ENCODE measurements around the gene NRBF2. TPM values are rescaled to one million over a fixed set of nuclear protein-coding genes. Genes with fewer than 3 reads are reported as not detected.
A peak's percentile ranks its signal among the peaks of the same experiment; 100 is the strongest.

NRBF2 gene
- total and polyA plus RNA-seq, 8 donors: 6.8 to 23.1 (median 15.2) TPM; not detected in 1

DNA sequence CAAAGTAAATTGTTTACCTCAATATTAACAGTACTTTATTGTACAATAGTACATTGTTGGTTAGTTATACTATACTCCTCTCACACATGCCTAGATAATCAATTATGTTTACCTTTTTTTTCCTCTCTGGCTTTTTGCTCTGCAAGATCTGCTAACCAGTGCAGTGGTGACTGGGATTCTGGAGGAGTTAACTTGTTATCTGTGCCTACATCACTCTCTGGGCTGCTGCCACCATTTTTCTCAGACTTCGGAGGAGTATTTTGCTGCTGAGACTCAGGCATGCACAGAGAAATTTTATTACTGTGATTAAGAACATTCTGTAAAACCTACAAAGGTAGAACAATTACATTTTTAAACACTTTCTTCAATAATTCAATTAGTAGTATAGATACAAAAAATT lies 59.7 kb downstream of the NRBF2 start:
- DNase-seq: no peak
- intact Hi-C loops (cut with DNase I; ENCODE audit: low total_unique reads): no loop called here
- H3K36me3 ChIP-seq: peaks cover 23 to 99% (median 98%) of the 10 kb centered on the region in 4 donors
- H3K9me3 ChIP-seq: no peaks in the 10 kb centered on the region
- H3K4me1 ChIP-seq: peaks cover 0 to 9% (median 2%) of the 10 kb centered on the region in 4 donors
- no peak overlapping the region for H3K27ac ChIP-seq
- 37 to 63% (median 57%) methylated on average over 1 of the region's 1 CpG for WGBS, 5 donors
- H3K4me3 ChIP-seq: no peak overlapping the region
- no peaks in the 10 kb centered on the region for H3K27me3 ChIP-seq
- TF ChIP-seq POLR2A (IDR thresholded peaks at IDR 0.05) (no peak), EP300 (IDR thresholded peaks at IDR 0.05) (no peak), POLR2AphosphoS5 (IDR thresholded peaks at IDR 0.05) (no peak)
- TF ChIP-seq, protein P1, sequence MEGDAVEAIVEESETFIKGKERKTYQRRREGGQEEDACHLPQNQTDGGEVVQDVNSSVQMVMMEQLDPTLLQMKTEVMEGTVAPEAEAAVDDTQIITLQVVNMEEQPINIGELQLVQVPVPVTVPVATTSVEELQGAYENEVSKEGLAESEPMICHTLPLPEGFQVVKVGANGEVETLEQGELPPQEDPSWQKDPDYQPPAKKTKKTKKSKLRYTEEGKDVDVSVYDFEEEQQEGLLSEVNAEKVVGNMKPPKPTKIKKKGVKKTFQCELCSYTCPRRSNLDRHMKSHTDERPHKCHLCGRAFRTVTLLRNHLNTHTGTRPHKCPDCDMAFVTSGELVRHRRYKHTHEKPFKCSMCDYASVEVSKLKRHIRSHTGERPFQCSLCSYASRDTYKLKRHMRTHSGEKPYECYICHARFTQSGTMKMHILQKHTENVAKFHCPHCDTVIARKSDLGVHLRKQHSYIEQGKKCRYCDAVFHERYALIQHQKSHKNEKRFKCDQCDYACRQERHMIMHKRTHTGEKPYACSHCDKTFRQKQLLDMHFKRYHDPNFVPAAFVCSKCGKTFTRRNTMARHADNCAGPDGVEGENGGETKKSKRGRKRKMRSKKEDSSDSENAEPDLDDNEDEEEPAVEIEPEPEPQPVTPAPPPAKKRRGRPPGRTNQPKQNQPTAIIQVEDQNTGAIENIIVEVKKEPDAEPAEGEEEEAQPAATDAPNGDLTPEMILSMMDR (IDR thresholded peaks at IDR 0.05): no peak

DNA sequence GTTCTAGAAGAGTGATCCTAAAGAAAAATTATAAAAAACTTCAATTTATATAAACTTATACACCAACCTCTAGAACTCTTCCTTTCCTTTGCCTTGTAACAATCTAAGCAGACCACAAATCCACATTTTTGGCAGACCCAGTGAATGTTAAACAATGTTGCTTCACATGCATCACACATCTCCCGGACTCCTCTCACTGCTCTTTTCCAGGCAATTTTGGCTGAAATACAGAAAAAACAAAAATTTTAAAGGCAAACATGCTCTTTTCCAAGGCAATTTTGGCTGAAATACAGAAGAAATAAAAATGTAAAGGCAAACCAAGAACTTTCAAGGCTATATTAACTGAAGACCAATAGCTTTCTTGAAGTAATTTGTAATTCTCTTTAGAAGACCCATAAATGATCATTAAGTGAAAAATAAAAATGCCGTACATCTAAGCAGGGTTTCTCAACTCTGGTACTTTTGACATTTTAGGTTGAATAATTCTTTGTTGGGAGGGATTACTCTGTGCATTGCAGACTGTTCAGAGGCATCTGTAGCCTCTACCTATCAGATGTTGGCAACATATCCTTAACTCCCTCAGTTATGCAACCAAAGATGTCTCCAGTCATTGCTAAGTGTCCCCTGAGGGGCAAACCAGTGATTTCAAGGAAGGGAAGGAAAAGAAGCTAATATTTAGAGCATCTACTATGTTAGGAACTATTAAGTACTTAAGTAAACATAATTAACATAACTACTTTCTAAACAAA lies 64.4 kb downstream of the NRBF2 start:
- H3K4me3 ChIP-seq: no peak overlapping the region
- intact Hi-C loops (cut with DNase I; ENCODE audit: low total_unique reads): no loop called here
- peak in 1 of 2 donors; percentile 75 for DNase-seq
- WGBS, 5 donors: 73 to 91% (median 84%) methylated on average over 2 of the region's 2 CpGs
- TF ChIP-seq POLR2A (IDR thresholded peaks at IDR 0.05) (no peak), POLR2AphosphoS5 (IDR thresholded peaks at IDR 0.05) (no peak), EP300 (IDR thresholded peaks at IDR 0.05) (no peak)
- TF ChIP-seq, protein P1 (IDR thresholded peaks at IDR 0.05): no peak
- H3K4me1 ChIP-seq: peaks cover 0 to 25% (median 7%) of the 10 kb centered on the region in 4 donors
- H3K36me3 ChIP-seq: peaks cover 6 to 89% (median 81%) of the 10 kb centered on the region in 4 donors
- no peaks in the 10 kb centered on the region for H3K27me3 ChIP-seq
- H3K27ac ChIP-seq: peak overlapping the region in 1 of 5 donors; percentile 9
- H3K9me3 ChIP-seq: no peaks in the 10 kb centered on the region

DNA sequence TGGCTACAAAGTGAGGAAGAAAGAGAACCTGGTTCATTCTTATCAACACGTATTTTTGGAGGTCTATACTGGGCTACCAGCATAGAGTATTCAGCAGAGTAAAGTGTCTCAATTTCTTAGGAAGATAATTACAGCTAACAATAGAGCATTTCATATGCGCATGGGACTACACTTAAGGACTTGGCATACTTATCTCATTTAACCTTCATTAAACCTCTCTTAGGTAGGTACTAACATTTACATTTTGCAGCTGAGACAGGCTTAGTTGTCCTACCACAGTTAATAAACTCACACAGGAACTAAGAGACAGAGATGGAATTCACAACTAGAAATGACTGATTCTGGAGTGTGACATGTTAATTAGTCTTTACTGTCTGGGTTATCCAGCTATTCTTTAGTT lies 66.6 kb downstream of the NRBF2 start:
- WGBS, 5 donors: 95 to 99% (median 98%) methylated on average over 2 of the region's 2 CpGs
- no peak overlapping the region for H3K4me3 ChIP-seq
- no peak for TF ChIP-seq POLR2AphosphoS5 (IDR thresholded peaks at IDR 0.05)
- TF ChIP-seq, protein P1 (IDR thresholded peaks at IDR 0.05): no peak
- no peak for TF ChIP-seq EP300 (IDR thresholded peaks at IDR 0.05)
- no peak for TF ChIP-seq POLR2A (IDR thresholded peaks at IDR 0.05)
- intact Hi-C loops (cut with DNase I; ENCODE audit: low total_unique reads): no loop called here
- no peaks in the 10 kb centered on the region for H3K9me3 ChIP-seq
- H3K4me1 ChIP-seq: peaks cover 0 to 25% (median 10%) of the 10 kb centered on the region in 4 donors
- no peaks in the 10 kb centered on the region for H3K27me3 ChIP-seq
- H3K36me3 ChIP-seq: peaks cover 0 to 67% (median 59%) of the 10 kb centered on the region in 4 donors
- no peak for DNase-seq
- no peak overlapping the region for H3K27ac ChIP-seq

DNA sequence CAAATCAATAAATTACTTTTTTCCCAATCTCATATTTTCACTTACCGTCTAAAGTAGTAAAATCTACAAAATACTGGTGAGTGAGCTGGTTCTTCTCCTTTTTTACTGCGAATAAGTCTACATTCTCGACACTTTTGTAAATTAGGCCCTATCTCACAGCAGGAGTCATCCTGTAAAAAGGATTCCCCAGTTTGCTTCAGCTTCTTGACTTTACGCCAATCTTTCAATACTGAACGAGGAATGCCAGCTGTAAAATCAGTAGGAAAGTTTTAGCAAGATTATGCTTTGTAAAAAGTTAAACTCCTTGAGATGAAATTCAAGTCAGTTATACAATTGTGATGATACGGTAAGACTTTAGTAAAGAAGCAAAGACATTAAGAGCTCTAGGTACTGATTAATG lies 67.3 kb downstream of the NRBF2 start:
- peak overlapping the region in 1 of 5 donors; percentile 1 for H3K27ac ChIP-seq

More for the DNA sequence above, 67.3 kb downstream of the NRBF2 start:
- Histone ChIP-seq H3K4me1 (peaks cover 0 to 28% (median 13%) of the 10 kb centered on the region in 4 donors), H3K36me3 (peaks cover 0 to 64% (median 52%) of the 10 kb centered on the region in 4 donors), H3K9me3 (no peaks in the 10 kb centered on the region), H3K27me3 (no peaks in the 10 kb centered on the region), H3K4me3 (no peak overlapping the region)
- intact Hi-C loops (cut with DNase I; ENCODE audit: low total_unique reads): no loop called here
- DNase-seq: no peak
- 63 to 70% (median 67%) methylated on average over 6 of the region's 6 CpGs for WGBS, 5 donors
- TF ChIP-seq, protein P1 (IDR thresholded peaks at IDR 0.05): no peak
- TF ChIP-seq EP300 (IDR thresholded peaks at IDR 0.05) (no peak), POLR2AphosphoS5 (IDR thresholded peaks at IDR 0.05) (no peak), POLR2A (IDR thresholded peaks at IDR 0.05) (no peak)
